Brain pericyte (primary cell): ENCODE results near the gene STOML2.
"Not testable (repeated sequence)": the region's sequence is repeated elsewhere in the genome, so short reads cannot be mapped to it uniquely, and the experiment has no call there.

Source experiments
- DNase-seq: peaks from one replicate; pipeline ENCODE4 v3.0.0-alpha.2; 2012; ENCODE audit warnings: low read depth, low spot score

STOML2 gene

GRCh38 chr9:35102769-35103659 is at the start of gene STOML2:
Gene STOML2, minus strand, starts transcription at chr9:35103131. Its CDS starts 37 bp downstream, at chr9:35103094.
- peak; percentile 91 for DNase-seq

- not testable (repeated sequence) for DNase-seq
Observed at GRCh38 chr9:35147941-35148563, 45.1 kb upstream of the STOML2 start.

- DNase-seq = no peak
Observed at GRCh38 chr9:35142037-35142436, 39.1 kb upstream of the STOML2 start.

- no peak for DNase-seq
Observed at GRCh38 chr9:35140093-35140492, 37.2 kb upstream of the STOML2 start.

GRCh38 chr9:35136866-35137265 is 33.9 kb upstream of the STOML2 start:
- no peak for DNase-seq

GRCh38 chr9:35135988-35136387 is 33.1 kb upstream of the STOML2 start:
- no peak for DNase-seq

GRCh38 chr9:35134920-35135319 is 32.0 kb upstream of the STOML2 start:
- DNase-seq = no peak

- peak; percentile 76 for DNase-seq
Observed at GRCh38 chr9:35116898-35117551, 14.1 kb upstream of the STOML2 start.

GRCh38 chr9:35116539-35116897 is 13.6 kb upstream of the STOML2 start:
- DNase-seq = no peak

GRCh38 chr9:35115680-35116538 is 13.0 kb upstream of the STOML2 start, which contains the start of gene ATOSB:
Gene ATOSB, minus strand, starts transcription at chr9:35115862. Its CDS starts 7,588 bp downstream, at chr9:35108274.
- peak; percentile 89 for DNase-seq

- DNase-seq = no peak
Observed at GRCh38 chr9:35114840-35115628, 12.1 kb upstream of the STOML2 start.

- DNase-seq = peak; percentile 74
Observed at GRCh38 chr9:35114113-35114839, 11.3 kb upstream of the STOML2 start.

GRCh38 chr9:35112257-35113020 is 9.5 kb upstream of the STOML2 start:
- no peak for DNase-seq

- peak; percentile 89 for DNase-seq
Observed at GRCh38 chr9:35111001-35111933, 8.3 kb upstream of the STOML2 start.

- no peak for DNase-seq
Observed at GRCh38 chr9:35110327-35110761, 7.4 kb upstream of the STOML2 start.

GRCh38 chr9:35108946-35109575 is 6.1 kb upstream of the STOML2 start:
- DNase-seq = no peak

- no peak for DNase-seq
Observed at GRCh38 chr9:35108461-35108860, 5.5 kb upstream of the STOML2 start.
